Cardiac septum (tissue), 1 donor: ENCODE measurements around the gene PITX1. TPM values are rescaled to one million over a fixed set of nuclear protein-coding genes. Genes with fewer than 3 reads are reported as not detected.
"Not testable (repeated sequence)": the region's sequence is repeated elsewhere in the genome, so short reads cannot be mapped to it uniquely, and the experiment has no call there.

Experiments
- DNase-seq: peaks from one replicate; pipeline ENCODE4 v3.0.0-alpha.2; 2020; ENCODE audit warnings: low spot score
- intact Hi-C: fragments of 100-400 bp; cut with DNase I; formaldehyde crosslinking; loops from one replicate; pipeline ENCODE4 v1.14.0; 2022
- total RNA-seq: library from RNA; stranded (reverse); fragmentation: NEBNext Ultra II Directional; extraction: Animal tissue kit (Norgen Biotek cat#: 25700); gene quantifications from one replicate; pipeline ENCODE4 v1.2.1, GENCODE V29; 2021
- donor health status: DM: no; HTN: no; CAD: no.

The PITX1 gene
- total RNA-seq, 1 donor from 2014 or later = 0.83 TPM

DNA sequence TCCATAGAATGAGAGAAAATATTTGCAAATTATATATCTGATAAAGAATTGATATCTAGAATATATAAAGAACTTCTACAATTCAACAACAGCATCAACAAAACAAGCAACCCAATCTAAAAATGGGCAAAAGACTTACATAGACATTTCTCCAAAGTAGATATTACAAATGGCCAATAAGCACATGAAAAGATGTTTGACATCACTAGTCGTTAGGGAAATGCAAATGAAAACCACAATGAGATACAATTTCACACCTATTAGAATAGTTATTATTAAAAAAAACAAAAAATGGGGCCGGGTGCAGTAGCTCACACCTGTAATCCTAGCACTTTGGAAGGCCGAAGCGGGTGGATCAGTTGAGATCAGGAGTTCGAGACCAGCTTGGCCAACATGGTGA is 41.9 kb downstream of the PITX1 start:
- intact Hi-C loops = no loop called here

DNA sequence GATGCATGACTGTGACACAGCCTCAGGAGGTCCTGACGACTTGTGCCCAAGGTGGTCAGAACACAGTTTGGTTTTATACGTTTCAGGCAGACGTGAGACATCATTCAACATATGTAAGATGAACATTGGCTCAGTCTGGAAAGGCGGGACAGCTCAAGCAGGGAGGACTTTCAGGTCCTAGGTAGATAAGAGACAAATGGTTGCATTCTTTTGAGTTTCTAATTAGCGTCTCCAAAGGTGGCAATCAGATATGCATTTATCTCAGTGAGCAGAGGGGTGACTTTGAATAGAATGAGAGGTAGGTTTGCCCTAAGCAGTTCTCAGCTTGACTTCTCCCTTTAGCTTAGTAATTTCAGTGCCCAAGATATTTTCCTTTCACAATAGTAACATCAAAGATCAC is 43.8 kb downstream of the PITX1 start:
- intact Hi-C loops, DNase-seq: not testable (repeated sequence)

More for the DNA sequence above, 41.9 kb downstream of the PITX1 start:
- no peak for DNase-seq

DNA sequence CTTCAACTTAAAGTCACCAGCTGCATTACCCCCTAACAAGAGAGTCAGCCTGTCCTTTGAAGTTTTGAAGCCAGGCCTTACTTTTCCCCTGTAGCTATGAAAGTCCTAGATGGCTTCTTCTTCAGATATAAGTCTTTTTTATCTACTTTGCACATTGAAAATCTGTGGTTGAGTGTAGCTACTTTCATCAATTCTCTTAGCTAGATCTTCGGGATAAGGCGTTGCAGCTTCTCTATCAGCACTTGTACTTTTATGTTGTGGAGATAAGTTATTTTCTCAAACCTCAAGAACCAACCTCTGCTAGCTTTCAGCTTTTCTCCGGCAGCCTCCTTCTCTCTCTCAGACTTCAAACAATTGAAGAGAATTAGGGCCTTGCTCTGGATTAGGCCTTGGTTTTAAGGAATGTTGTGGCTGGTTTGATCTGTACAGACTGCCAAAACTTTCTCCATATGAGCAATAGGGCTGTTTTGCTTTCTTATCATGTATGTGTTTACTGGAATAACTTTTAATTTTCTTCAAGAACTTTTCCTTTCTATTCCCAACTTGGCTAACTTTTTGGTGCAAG is 44.7 kb downstream of the PITX1 start:
- intact Hi-C loops = no loop called here
- no peak for DNase-seq

DNA sequence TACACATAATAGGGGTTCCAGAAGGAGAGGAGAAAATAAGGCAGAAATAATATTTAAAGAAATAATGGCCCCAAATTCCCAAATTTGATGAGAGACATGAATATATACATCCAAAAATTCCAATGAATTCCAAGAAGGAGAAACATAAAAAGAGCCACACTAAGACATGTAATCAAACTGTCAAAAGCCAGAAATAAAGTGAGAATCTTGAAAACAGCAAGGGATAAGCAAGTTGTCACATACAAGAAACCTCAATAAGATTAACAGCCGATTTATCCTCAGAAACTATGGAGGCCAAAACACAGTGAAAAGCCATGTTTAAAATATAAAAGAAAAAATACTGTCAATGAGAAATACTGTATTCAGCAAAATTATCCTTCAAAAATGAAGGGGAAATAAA is 51.8 kb downstream of the PITX1 start:
- intact Hi-C loops = no loop called here
- DNase-seq = no peak

DNA sequence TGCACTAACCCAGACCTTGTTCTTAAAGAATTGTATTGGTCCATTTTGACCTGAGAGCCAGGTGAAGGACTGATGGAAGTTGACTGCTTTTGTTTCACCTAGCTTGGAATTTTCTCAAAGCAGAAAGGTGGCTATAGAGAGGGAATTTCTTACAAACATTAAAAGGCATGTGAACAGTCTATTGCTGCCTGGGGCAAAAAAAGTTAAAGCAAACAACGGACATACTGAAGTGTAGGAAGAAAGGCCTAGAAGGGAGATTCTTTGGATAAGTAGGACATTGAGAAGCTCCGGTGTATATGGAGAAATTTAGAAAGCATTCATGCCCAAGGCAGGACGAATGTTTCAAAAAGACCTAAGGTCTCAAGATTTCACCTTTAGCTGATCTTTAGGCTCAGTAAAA is 54.6 kb downstream of the PITX1 start:
- intact Hi-C loops = no loop called here
- DNase-seq = no peak

Other genes starting within 250 kb of the PITX1 start
- 26.6 TPM for gene C5orf24, start 188.3 kb downstream of the PITX1 start, total RNA-seq
- 46.6 TPM for gene TXNDC15, start 159.9 kb downstream of the PITX1 start, total RNA-seq
- gene PCBD2, start 129.1 kb downstream of the PITX1 start, total RNA-seq = 21.2 TPM
- gene CATSPER3, start 66.3 kb downstream of the PITX1 start, total RNA-seq = 0.54 TPM